PC-3 (cell line): ENCODE measurements around the gene BRD4.

Experiments
- CTCF ChIP-seq: fragments of 300-600 bp; sonication (generic); conservative IDR thresholded peaks from 2 replicates; pipeline ENCODE4 v1.5.1; 2017; ENCODE audit warnings: antibody characterized with exemption, low read depth, mild to moderate bottlenecking, low read length
- EZH2 ChIP-seq: fragments of 300-600 bp; sonication (generic); IDR thresholded peaks from one replicate; pipeline ENCODE4 v1.6.1; 2017; ENCODE audit warnings: antibody characterized with exemption, mild to moderate bottlenecking, low read length; ENCODE audit not compliant: unreplicated experiment
- EZH2phosphoT487 ChIP-seq: fragments of 300-600 bp; sonication (generic); IDR thresholded peaks from 2 replicates; pipeline ENCODE4 v1.6.1; 2018; ENCODE audit warnings: mild to moderate bottlenecking, antibody characterized with exemption, low read length, borderline replicate concordance

GRCh38 chr19:15247107-15248014 is 85.0 kb downstream of the BRD4 start:
- TF ChIP-seq EZH2 = no peak
- no peak for TF ChIP-seq CTCF
- no peak for TF ChIP-seq EZH2phosphoT487
